ENCODE results near the gene MCHR1. TPM values are rescaled to one million over a fixed set of nuclear protein-coding genes. Genes with fewer than 3 reads are reported as not detected.
"Not testable (repeated sequence)": the region's sequence is repeated elsewhere in the genome, so short reads cannot be mapped to it uniquely, and the experiment has no call there.

The MCHR1 gene
- total RNA-seq, 2 experiments from 2014 or later: not detected

GRCh38 chr22:40651563-40652501 is 27.5 kb upstream of the MCHR1 start:
- CTCF ChIA-PET: interaction anchor here (0.8 to 2.0 kb wide), 5 partner anchors 10 to 127 kb away, joined by 3 to 7 read pairs (median 4); no protein-coding TSS in a partner anchor
- POLR2A ChIA-PET: interaction anchor here (0.8 kb wide), 1 partner anchor 60 kb away, joined by 4 read pairs; no protein-coding TSS in a partner anchor

- ChIA-PET POLR2A (no interaction called here), CTCF (interaction anchor here (1.0 to 2.0 kb wide), 4 partner anchors 21 to 218 kb away, joined by 3 to 7 read pairs (median 3); no protein-coding TSS in a partner anchor)
Measured at GRCh38 chr22:40653361-40653760, 25.9 kb upstream of the MCHR1 start.

- POLR2A ChIA-PET: interaction anchor here (0.5 kb wide), 1 partner anchor 55 kb away, joined by 3 read pairs; no protein-coding TSS in a partner anchor
Measured at GRCh38 chr22:40654522-40655167, 24.6 kb upstream of the MCHR1 start.

GRCh38 chr22:40655941-40656340 is 23.3 kb upstream of the MCHR1 start:
- POLR2A ChIA-PET: not testable (repeated sequence)
- CTCF ChIA-PET: interaction anchor here (0.6 to 1.0 kb wide), 2 partner anchors 72 to 789 kb away, joined by 3 read pairs; no protein-coding TSS in a partner anchor

More at GRCh38 chr22:40654522-40655167, 24.6 kb upstream of the MCHR1 start:
- CTCF ChIA-PET: no interaction called here

GRCh38 chr22:40656651-40657050 is 22.6 kb upstream of the MCHR1 start:
- CTCF ChIA-PET, POLR2A ChIA-PET: not testable (repeated sequence)

- CTCF ChIA-PET: no interaction called here
Measured at GRCh38 chr22:40659166-40659565, 20.1 kb upstream of the MCHR1 start.

GRCh38 chr22:40660730-40661129 is 18.6 kb upstream of the MCHR1 start:
- CTCF ChIA-PET: interaction anchor here (0.9 to 1.3 kb wide), 2 partner anchors 14 to 224 kb away, joined by 3 to 4 read pairs; no protein-coding TSS in a partner anchor

More at GRCh38 chr22:40659166-40659565, 20.1 kb upstream of the MCHR1 start:
- POLR2A ChIA-PET: no interaction called here

GRCh38 chr22:40661671-40662070 is 17.6 kb upstream of the MCHR1 start:
- ChIA-PET POLR2A (no interaction called here), CTCF (interaction anchor here (1.3 kb wide), 1 partner anchor 225 kb away, joined by 4 read pairs; no protein-coding TSS in a partner anchor)

More at GRCh38 chr22:40660730-40661129, 18.6 kb upstream of the MCHR1 start:
- POLR2A ChIA-PET: no interaction called here

- POLR2A ChIA-PET: no interaction called here
- CTCF ChIA-PET: no interaction called here
Measured at GRCh38 chr22:40665312-40665711, 14.0 kb upstream of the MCHR1 start.

GRCh38 chr22:40666151-40666848 is 13.0 kb upstream of the MCHR1 start:
- ChIA-PET POLR2A (no interaction called here), CTCF (no interaction called here)

- ChIA-PET POLR2A (no interaction called here), CTCF (interaction anchor here (0.8 to 1.3 kb wide), 2 partner anchors 14 to 230 kb away, joined by 3 to 6 read pairs; no protein-coding TSS in a partner anchor)
Measured at GRCh38 chr22:40668611-40669411, 10.5 kb upstream of the MCHR1 start.

GRCh38 chr22:40670058-40670457 is 9.2 kb upstream of the MCHR1 start:
- ChIA-PET CTCF (interaction anchor here (0.6 to 1.3 kb wide), 3 partner anchors 13 to 1019 kb away, joined by 3 to 6 read pairs (median 3); no protein-coding TSS in a partner anchor), POLR2A (interaction anchor here (0.6 kb wide), 1 partner anchor 218 kb away, joined by 4 read pairs; no protein-coding TSS in a partner anchor)

- POLR2A ChIA-PET: no interaction called here
- CTCF ChIA-PET: no interaction called here
Measured at GRCh38 chr22:40671369-40671768, 7.9 kb upstream of the MCHR1 start.

GRCh38 chr22:40671796-40672360 is 7.4 kb upstream of the MCHR1 start:
- POLR2A ChIA-PET: no interaction called here
- CTCF ChIA-PET: no interaction called here

GRCh38 chr22:40673017-40673416 is 6.3 kb upstream of the MCHR1 start:
- ChIA-PET CTCF (interaction anchor here (1.0 kb wide), 1 partner anchor 10 kb away, joined by 3 read pairs; no protein-coding TSS in a partner anchor), POLR2A (no interaction called here)

GRCh38 chr22:40674274-40674673 is 5.0 kb upstream of the MCHR1 start:
- ChIA-PET POLR2A (no interaction called here), CTCF (interaction anchor here (1.2 kb wide), 1 partner anchor 21 kb away, joined by 3 read pairs; no protein-coding TSS in a partner anchor)

- POLR2A ChIA-PET: not testable (repeated sequence)
Measured at GRCh38 chr22:40676166-40676565, 3.1 kb upstream of the MCHR1 start.

GRCh38 chr22:40676644-40677043 is 2.6 kb upstream of the MCHR1 start:
- POLR2A ChIA-PET: no interaction called here
- CTCF ChIA-PET: interaction anchor here (0.7 kb wide), 1 partner anchor 374 kb away, joined by 3 read pairs; no protein-coding TSS in a partner anchor

More at GRCh38 chr22:40676166-40676565, 3.1 kb upstream of the MCHR1 start:
- CTCF ChIA-PET: not testable (repeated sequence)

Data from activated CD8-positive, alpha-beta memory T cell treated with anti-CD3 and anti-CD28 coated beads for 36 hours (primary cell).